SK-N-SH treated with all-trans-retinoic acid at 6 μM for 48 hours (cell line): Measurements from ENCODE around the gene TNS3.

Experiments
- ATAC-seq: fragments of 200-7000 bp; cut with Tn5 transposase; 3 replicates; pipeline ENCODE4 v1.9.1; 2020; ENCODE audit warnings: mild to moderate bottlenecking, moderate library complexity
- ARNTL ChIP-seq: fragments of 450-650 bp; formaldehyde crosslinking; IDR thresholded peaks from 2 replicates; pipeline ENCODE4 v1.5.0; 2020; ENCODE audit warnings: low read depth, mild to moderate bottlenecking, moderate library complexity, borderline replicate concordance
- BACH2 ChIP-seq: fragments of 250-450 bp; sonication (Bioruptor Pico); IDR thresholded peaks from 2 replicates; pipeline ENCODE4 v1.9.0; 2021; ENCODE audit warnings: mild to moderate bottlenecking, borderline replicate concordance
- CSDC2 ChIP-seq: fragments of 250-450 bp; sonication (Bioruptor Pico); IDR thresholded peaks from 2 replicates; pipeline ENCODE4 v1.5.0; 2020; ENCODE audit warnings: mild to moderate bottlenecking, moderate library complexity
- ESRRG ChIP-seq: fragments of 250-450 bp; sonication (Bioruptor Pico); IDR thresholded peaks from 2 replicates; pipeline ENCODE4 v1.6.1; 2021; ENCODE audit warnings: mild to moderate bottlenecking
- GLIS3 ChIP-seq: fragments of 250-450 bp; sonication (Bioruptor Pico); IDR thresholded peaks from 2 replicates; pipeline ENCODE4 v1.5.0; 2020; ENCODE audit warnings: mild to moderate bottlenecking, moderate library complexity
- ISL1 ChIP-seq: fragments of 250-450 bp; sonication (Bioruptor Pico); IDR thresholded peaks from 2 replicates; pipeline ENCODE4 v2.1.2; 2022; ENCODE audit warnings: mild to moderate bottlenecking, moderate library complexity
- OSR1 ChIP-seq: fragments of 250-450 bp; sonication (Bioruptor Pico); IDR thresholded peaks from 2 replicates; pipeline ENCODE4 v1.8.0; 2022; ENCODE audit warnings: moderate library complexity, mild to moderate bottlenecking, inconsistent platforms
- PPARA ChIP-seq: fragments of 250-450 bp; sonication (Bioruptor Pico); IDR thresholded peaks from 2 replicates; pipeline ENCODE4 v1.5.0; 2020; ENCODE audit warnings: mild to moderate bottlenecking, borderline replicate concordance
- RARB ChIP-seq: fragments of 250-450 bp; sonication (Bioruptor Pico); IDR thresholded peaks from 2 replicates; pipeline ENCODE4 v1.8.0; 2021; ENCODE audit warnings: mild to moderate bottlenecking, moderate library complexity
- SNAI2 ChIP-seq: fragments of 250-450 bp; sonication (Bioruptor Pico); IDR thresholded peaks from 2 replicates; pipeline ENCODE4 v1.5.0; 2020; ENCODE audit warnings: mild to moderate bottlenecking, moderate library complexity
- TCF4 ChIP-seq: fragments of 250-450 bp; sonication (Bioruptor Pico); IDR thresholded peaks from 2 replicates; pipeline ENCODE4 v1.8.0; 2021; ENCODE audit warnings: mild to moderate bottlenecking, moderate library complexity, borderline replicate concordance
- TOX ChIP-seq: fragments of 250-450 bp; sonication (Bioruptor Pico); IDR thresholded peaks from 2 replicates; pipeline ENCODE4 v1.8.0; 2021; ENCODE audit warnings: mild to moderate bottlenecking, moderate library complexity, borderline replicate concordance
- ZC3H10 ChIP-seq: fragments of 250-450 bp; sonication (Bioruptor Pico); IDR thresholded peaks from 2 replicates; pipeline ENCODE4 v1.5.1; 2021; ENCODE audit warnings: mild to moderate bottlenecking, moderate library complexity
- ZFP3 ChIP-seq: fragments of 250-450 bp; sonication (Bioruptor Pico); IDR thresholded peaks from 2 replicates; pipeline ENCODE4 v1.5.0; 2020; ENCODE audit warnings: mild to moderate bottlenecking, moderate library complexity
- ZFP30 ChIP-seq: fragments of 450-650 bp; formaldehyde crosslinking; IDR thresholded peaks from 2 replicates; pipeline ENCODE4 v1.5.0; 2022; ENCODE audit warnings: mild to moderate bottlenecking, moderate library complexity
- ZNF565 ChIP-seq: fragments of 450-650 bp; formaldehyde crosslinking; conservative IDR thresholded peaks from 2 replicates; pipeline ENCODE4 v1.5.0; 2020; ENCODE audit warnings: low read depth, mild to moderate bottlenecking, moderate library complexity
- ZNF70 ChIP-seq: fragments of 450-650 bp; formaldehyde crosslinking; IDR thresholded peaks from 2 replicates; pipeline ENCODE4 v1.5.0; 2020; ENCODE audit warnings: mild to moderate bottlenecking, moderate library complexity
- ZNF8 ChIP-seq: fragments of 450-650 bp; formaldehyde crosslinking; IDR thresholded peaks from 2 replicates; pipeline ENCODE4 v1.5.0; 2020; ENCODE audit warnings: mild to moderate bottlenecking, moderate library complexity
- TF ChIP-seq, protein P1 (sequence below): fragments of 250-450 bp; sonication (Bioruptor Pico); IDR thresholded peaks from 2 replicates; pipeline ENCODE4 v1.5.1; 2021; ENCODE audit warnings: mild to moderate bottlenecking, moderate library complexity
- TF ChIP-seq, protein P2 (sequence below): fragments of 250-450 bp; sonication (Bioruptor Pico); IDR thresholded peaks from 2 replicates; pipeline ENCODE4 v1.8.0; 2021; ENCODE audit warnings: low read depth, mild to moderate bottlenecking, moderate library complexity, borderline replicate concordance
- TF ChIP-seq, protein P3 (sequence below): fragments of 250-450 bp; sonication (Bioruptor Pico); IDR thresholded peaks from 2 replicates; pipeline ENCODE4 v1.8.0; 2020; ENCODE audit warnings: mild to moderate bottlenecking, moderate library complexity, borderline replicate concordance
- TF ChIP-seq, protein P4 (sequence below): fragments of 250-450 bp; sonication (Bioruptor Pico); IDR thresholded peaks from 2 replicates; pipeline ENCODE4 v1.5.0; 2020; ENCODE audit warnings: mild to moderate bottlenecking, moderate library complexity

Gene TNS3

DNA sequence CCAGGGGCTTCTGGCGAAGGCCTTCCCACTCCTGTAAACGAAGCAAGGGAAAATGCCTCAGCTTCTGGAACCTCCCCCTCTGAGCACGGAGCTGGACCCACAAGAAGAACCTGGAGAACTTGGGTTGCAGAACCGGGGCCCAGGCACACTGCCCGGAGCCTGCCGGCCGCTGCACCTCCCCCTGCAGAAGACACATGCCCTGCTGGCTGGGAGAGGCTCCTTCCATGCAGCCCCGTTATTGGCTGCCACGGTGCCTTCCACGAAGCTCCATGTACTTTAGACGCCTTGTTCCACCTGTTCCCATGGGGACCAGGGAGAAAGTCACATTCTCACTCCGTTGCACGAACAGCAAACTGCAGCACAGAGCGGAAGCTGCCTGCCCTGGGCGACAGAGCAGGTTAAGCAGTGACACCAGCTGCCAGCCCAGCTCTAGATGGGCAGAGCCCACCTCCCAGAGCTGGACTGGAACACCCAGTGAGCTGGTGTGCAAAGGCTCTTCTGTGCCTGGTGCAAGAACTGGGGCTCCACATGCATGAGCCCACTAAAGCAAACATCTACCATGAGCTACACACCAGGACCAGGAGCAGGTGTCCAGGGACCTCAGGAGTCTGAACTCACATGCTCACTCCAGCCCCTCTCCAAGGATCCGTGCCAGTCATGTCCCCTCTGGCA, 70.1 kb downstream of the TNS3 start:
- no peak for TF ChIP-seq GLIS3 (CRISPR knock-in tag)
- TF ChIP-seq ESRRG (CRISPR knock-in tag) = no peak
- no peak for TF ChIP-seq ZFP30 (CRISPR knock-in tag)
- TF ChIP-seq ZNF8 = no peak
- TF ChIP-seq, protein P1, sequence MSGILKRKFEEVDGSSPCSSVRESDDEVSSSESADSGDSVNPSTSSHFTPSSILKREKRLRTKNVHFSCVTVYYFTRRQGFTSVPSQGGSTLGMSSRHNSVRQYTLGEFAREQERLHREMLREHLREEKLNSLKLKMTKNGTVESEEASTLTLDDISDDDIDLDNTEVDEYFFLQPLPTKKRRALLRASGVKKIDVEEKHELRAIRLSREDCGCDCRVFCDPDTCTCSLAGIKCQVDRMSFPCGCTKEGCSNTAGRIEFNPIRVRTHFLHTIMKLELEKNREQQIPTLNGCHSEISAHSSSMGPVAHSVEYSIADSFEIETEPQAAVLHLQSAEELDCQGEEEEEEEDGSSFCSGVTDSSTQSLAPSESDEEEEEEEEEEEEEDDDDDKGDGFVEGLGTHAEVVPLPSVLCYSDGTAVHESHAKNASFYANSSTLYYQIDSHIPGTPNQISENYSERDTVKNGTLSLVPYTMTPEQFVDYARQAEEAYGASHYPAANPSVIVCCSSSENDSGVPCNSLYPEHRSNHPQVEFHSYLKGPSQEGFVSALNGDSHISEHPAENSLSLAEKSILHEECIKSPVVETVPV (CRISPR knock-in tag) = no peak
- no peak for TF ChIP-seq PPARA (CRISPR knock-in tag)
- no peak for TF ChIP-seq ZNF70 (CRISPR knock-in tag)
- TF ChIP-seq, protein P2, sequence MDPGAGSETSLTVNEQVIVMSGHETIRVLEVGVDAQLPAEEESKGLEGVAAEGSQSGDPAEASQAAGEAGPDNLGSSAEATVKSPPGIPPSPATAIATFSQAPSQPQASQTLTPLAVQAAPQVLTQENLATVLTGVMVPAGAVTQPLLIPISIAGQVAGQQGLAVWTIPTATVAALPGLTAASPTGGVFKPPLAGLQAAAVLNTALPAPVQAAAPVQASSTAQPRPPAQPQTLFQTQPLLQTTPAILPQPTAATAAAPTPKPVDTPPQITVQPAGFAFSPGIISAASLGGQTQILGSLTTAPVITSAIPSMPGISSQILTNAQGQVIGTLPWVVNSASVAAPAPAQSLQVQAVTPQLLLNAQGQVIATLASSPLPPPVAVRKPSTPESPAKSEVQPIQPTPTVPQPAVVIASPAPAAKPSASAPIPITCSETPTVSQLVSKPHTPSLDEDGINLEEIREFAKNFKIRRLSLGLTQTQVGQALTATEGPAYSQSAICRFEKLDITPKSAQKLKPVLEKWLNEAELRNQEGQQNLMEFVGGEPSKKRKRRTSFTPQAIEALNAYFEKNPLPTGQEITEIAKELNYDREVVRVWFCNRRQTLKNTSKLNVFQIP (CRISPR knock-in tag) = no peak
- no peak for TF ChIP-seq ARNTL (CRISPR knock-in tag)
- no peak for TF ChIP-seq SNAI2 (CRISPR knock-in tag)
- TF ChIP-seq CSDC2 (CRISPR knock-in tag) = no peak
- TF ChIP-seq RARB (CRISPR knock-in tag) = no peak
- TF ChIP-seq TOX (CRISPR knock-in tag) = no peak
- TF ChIP-seq, protein P3, sequence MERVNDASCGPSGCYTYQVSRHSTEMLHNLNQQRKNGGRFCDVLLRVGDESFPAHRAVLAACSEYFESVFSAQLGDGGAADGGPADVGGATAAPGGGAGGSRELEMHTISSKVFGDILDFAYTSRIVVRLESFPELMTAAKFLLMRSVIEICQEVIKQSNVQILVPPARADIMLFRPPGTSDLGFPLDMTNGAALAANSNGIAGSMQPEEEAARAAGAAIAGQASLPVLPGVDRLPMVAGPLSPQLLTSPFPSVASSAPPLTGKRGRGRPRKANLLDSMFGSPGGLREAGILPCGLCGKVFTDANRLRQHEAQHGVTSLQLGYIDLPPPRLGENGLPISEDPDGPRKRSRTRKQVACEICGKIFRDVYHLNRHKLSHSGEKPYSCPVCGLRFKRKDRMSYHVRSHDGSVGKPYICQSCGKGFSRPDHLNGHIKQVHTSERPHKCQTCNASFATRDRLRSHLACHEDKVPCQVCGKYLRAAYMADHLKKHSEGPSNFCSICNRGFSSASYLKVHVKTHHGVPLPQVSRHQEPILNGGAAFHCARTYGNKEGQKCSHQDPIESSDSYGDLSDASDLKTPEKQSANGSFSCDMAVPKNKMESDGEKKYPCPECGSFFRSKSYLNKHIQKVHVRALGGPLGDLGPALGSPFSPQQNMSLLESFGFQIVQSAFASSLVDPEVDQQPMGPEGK (CRISPR knock-in tag) = no peak
- TF ChIP-seq ZC3H10 (CRISPR knock-in tag) = no peak
- TF ChIP-seq TCF4 (CRISPR knock-in tag) = no peak
- no peak for TF ChIP-seq ZFP3 (CRISPR knock-in tag)
- TF ChIP-seq BACH2 (CRISPR knock-in tag) = no peak
- no peak for ATAC-seq

DNA sequence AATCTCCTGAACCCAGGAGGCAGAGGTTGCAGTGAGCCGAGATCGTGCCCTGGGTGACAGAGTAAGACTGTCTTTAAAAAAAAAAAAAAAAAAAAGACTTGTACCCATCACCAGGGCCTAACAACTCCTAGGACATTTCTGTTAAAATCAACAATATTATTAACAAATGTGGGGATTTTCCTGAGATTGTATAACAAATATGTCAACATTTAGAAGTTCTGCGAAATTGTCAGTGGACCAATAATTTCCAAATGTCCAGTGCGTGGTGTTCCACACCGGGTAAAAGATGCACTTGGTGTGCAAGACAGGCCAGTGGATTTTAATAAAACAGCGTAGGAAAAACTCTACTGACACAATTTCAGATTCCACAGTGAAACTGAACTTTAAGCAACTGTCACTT, 71.1 kb downstream of the TNS3 start:
- TF ChIP-seq TOX (CRISPR knock-in tag) = no peak
- no peak for TF ChIP-seq ZC3H10 (CRISPR knock-in tag)
- TF ChIP-seq ZNF565 = no peak
- no peak for TF ChIP-seq ZNF8
- TF ChIP-seq TCF4 (CRISPR knock-in tag) = no peak
- TF ChIP-seq BACH2 (CRISPR knock-in tag) = no peak
- TF ChIP-seq, protein P4, sequence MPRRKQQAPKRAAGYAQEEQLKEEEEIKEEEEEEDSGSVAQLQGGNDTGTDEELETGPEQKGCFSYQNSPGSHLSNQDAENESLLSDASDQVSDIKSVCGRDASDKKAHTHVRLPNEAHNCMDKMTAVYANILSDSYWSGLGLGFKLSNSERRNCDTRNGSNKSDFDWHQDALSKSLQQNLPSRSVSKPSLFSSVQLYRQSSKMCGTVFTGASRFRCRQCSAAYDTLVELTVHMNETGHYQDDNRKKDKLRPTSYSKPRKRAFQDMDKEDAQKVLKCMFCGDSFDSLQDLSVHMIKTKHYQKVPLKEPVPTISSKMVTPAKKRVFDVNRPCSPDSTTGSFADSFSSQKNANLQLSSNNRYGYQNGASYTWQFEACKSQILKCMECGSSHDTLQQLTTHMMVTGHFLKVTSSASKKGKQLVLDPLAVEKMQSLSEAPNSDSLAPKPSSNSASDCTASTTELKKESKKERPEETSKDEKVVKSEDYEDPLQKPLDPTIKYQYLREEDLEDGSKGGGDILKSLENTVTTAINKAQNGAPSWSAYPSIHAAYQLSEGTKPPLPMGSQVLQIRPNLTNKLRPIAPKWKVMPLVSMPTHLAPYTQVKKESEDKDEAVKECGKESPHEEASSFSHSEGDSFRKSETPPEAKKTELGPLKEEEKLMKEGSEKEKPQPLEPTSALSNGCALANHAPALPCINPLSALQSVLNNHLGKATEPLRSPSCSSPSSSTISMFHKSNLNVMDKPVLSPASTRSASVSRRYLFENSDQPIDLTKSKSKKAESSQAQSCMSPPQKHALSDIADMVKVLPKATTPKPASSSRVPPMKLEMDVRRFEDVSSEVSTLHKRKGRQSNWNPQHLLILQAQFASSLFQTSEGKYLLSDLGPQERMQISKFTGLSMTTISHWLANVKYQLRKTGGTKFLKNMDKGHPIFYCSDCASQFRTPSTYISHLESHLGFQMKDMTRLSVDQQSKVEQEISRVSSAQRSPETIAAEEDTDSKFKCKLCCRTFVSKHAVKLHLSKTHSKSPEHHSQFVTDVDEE = no peak
- no peak for TF ChIP-seq RARB (CRISPR knock-in tag)
- no peak for TF ChIP-seq PPARA (CRISPR knock-in tag)
- no peak for TF ChIP-seq CSDC2 (CRISPR knock-in tag)
- TF ChIP-seq ISL1 = no peak
- no peak for TF ChIP-seq ESRRG (CRISPR knock-in tag)
- TF ChIP-seq ZFP30 (CRISPR knock-in tag) = no peak
- TF ChIP-seq ARNTL (CRISPR knock-in tag) = no peak
- TF ChIP-seq, protein P2 (CRISPR knock-in tag) = no peak
- TF ChIP-seq OSR1 (CRISPR knock-in tag) = no peak
- ATAC-seq = no peak
